ENCODE measurements around the gene B3GNT4.

Gene B3GNT4

GRCh38 chr12:122243965-122244364, 40.5 kb downstream of the B3GNT4 start:
- Histone ChIP-seq H3K4me2 (ENCODE audit: low read depth, low read length, poor library complexity, severe bottlenecking) (no peak overlapping the region), H3K27me3 (ENCODE audit: low read length) (no peaks in the 10 kb centered on the region), H3F3A (ENCODE audit: insufficient read depth) (no peaks in the 10 kb centered on the region), H3K9me3 (ENCODE audit: insufficient read depth, low read length) (no peaks in the 10 kb centered on the region), H2AFZ (ENCODE audit: low read depth, low read length, severe bottlenecking) (no peak overlapping the region), H3K4me3 (ENCODE audit: insufficient read depth, low read length, poor library complexity, severe bottlenecking) (no peak overlapping the region), H4K20me1 (ENCODE audit: low read depth, low read length) (no peaks in the 10 kb centered on the region), H3K36me3 (ENCODE audit: low read length) (no peaks in the 10 kb centered on the region), H3K9me2 (replicated peaks; ENCODE audit: insufficient read depth, low read length) (no peaks in the 10 kb centered on the region), H3K9ac (ENCODE audit: low read length) (no peak overlapping the region), H3K79me2 (ENCODE audit: insufficient read depth, low read length) (no peaks in the 10 kb centered on the region), H3K27ac (ENCODE audit: low read depth, low read length) (no peak overlapping the region)
- no peak for TF ChIP-seq EZH2phosphoT487 (conservative IDR thresholded peaks at IDR 0.05; ENCODE audit: low read length)
- no peak for TF ChIP-seq CTCF (IDR thresholded peaks at IDR 0.05; ENCODE audit: insufficient read depth, low read length, poor library complexity, severe bottlenecking)

GRCh38 chr12:122244565-122245371, 41.3 kb downstream of the B3GNT4 start:
- Histone ChIP-seq H3K36me3 (ENCODE audit: low read length) (no peaks in the 10 kb centered on the region), H3F3A (ENCODE audit: insufficient read depth) (no peaks in the 10 kb centered on the region), H3K4me2 (ENCODE audit: low read depth, low read length, poor library complexity, severe bottlenecking) (no peak overlapping the region), H3K4me3 (ENCODE audit: insufficient read depth, low read length, poor library complexity, severe bottlenecking) (no peak overlapping the region), H3K27me3 (ENCODE audit: low read length) (no peaks in the 10 kb centered on the region), H3K27ac (ENCODE audit: low read depth, low read length) (no peak overlapping the region), H4K20me1 (ENCODE audit: low read depth, low read length) (no peaks in the 10 kb centered on the region), H3K9ac (ENCODE audit: low read length) (no peak overlapping the region), H3K9me2 (replicated peaks; ENCODE audit: insufficient read depth, low read length) (no peaks in the 10 kb centered on the region), H3K9me3 (ENCODE audit: insufficient read depth, low read length) (no peaks in the 10 kb centered on the region), H3K79me2 (ENCODE audit: insufficient read depth, low read length) (no peaks in the 10 kb centered on the region), H2AFZ (ENCODE audit: low read depth, low read length, severe bottlenecking) (no peak overlapping the region)
- TF ChIP-seq EZH2phosphoT487 (conservative IDR thresholded peaks at IDR 0.05; ENCODE audit: low read length), result no peak
- TF ChIP-seq CTCF (IDR thresholded peaks at IDR 0.05; ENCODE audit: insufficient read depth, low read length, poor library complexity, severe bottlenecking), result no peak

GRCh38 chr12:122245553-122245952, 42.0 kb downstream of the B3GNT4 start:
- Histone ChIP-seq H3K36me3 (ENCODE audit: low read length) (no peaks in the 10 kb centered on the region), H3K9ac (ENCODE audit: low read length) (no peak overlapping the region), H2AFZ (ENCODE audit: low read depth, low read length, severe bottlenecking) (no peak overlapping the region), H3F3A (ENCODE audit: insufficient read depth) (no peaks in the 10 kb centered on the region), H3K27ac (ENCODE audit: low read depth, low read length) (no peak overlapping the region), H3K79me2 (ENCODE audit: insufficient read depth, low read length) (no peaks in the 10 kb centered on the region), H3K4me2 (ENCODE audit: low read depth, low read length, poor library complexity, severe bottlenecking) (no peak overlapping the region), H3K9me3 (ENCODE audit: insufficient read depth, low read length) (no peaks in the 10 kb centered on the region), H4K20me1 (ENCODE audit: low read depth, low read length) (no peaks in the 10 kb centered on the region), H3K27me3 (ENCODE audit: low read length) (no peaks in the 10 kb centered on the region), H3K4me3 (ENCODE audit: insufficient read depth, low read length, poor library complexity, severe bottlenecking) (no peak overlapping the region), H3K9me2 (replicated peaks; ENCODE audit: insufficient read depth, low read length) (no peaks in the 10 kb centered on the region)
- TF ChIP-seq EZH2phosphoT487 (conservative IDR thresholded peaks at IDR 0.05; ENCODE audit: low read length) (no peak), CTCF (IDR thresholded peaks at IDR 0.05; ENCODE audit: insufficient read depth, low read length, poor library complexity, severe bottlenecking) (no peak)
